MM.1S (cell line): ENCODE data around the gene CEP128.

ENCODE experiments used
- DNase-seq: peaks from one replicate; pipeline ENCODE4 v3.0.0-alpha.2; 2015
- H2AFZ ChIP-seq: fragments of 300-600 bp; sonication (generic); 2 replicates; pipeline ENCODE4 v1.6.0; 2016; ENCODE audit warnings: antibody characterized with exemption, low read length
- H3F3A ChIP-seq: fragments of 300-600 bp; sonication (generic); 2 replicates; pipeline ENCODE4 v1.6.1; 2016; ENCODE audit warnings: mild to moderate bottlenecking, antibody characterized with exemption, low read length, moderate library complexity, mixed read lengths; ENCODE audit not compliant: insufficient read depth
- H3K27ac ChIP-seq: fragments of 300-600 bp; sonication (generic); 2 replicates; pipeline ENCODE4 v1.5.1; 2016; ENCODE audit warnings: mild to moderate bottlenecking, low read length
- H3K27me3 ChIP-seq: fragments of 300-600 bp; sonication (generic); replicated peaks from 2 replicates; pipeline ENCODE4 v1.6.0; 2016; ENCODE audit warnings: low read length; ENCODE audit not compliant: insufficient read depth
- H3K36me3 ChIP-seq: fragments of 300-600 bp; sonication (generic); replicated peaks from 2 replicates; pipeline ENCODE4 v1.6.1; 2016; ENCODE audit warnings: mild to moderate bottlenecking, low read length, mixed read lengths; ENCODE audit not compliant: insufficient read depth
- H3K4me1 ChIP-seq: fragments of 300-600 bp; sonication (generic); 2 replicates; pipeline ENCODE4 v1.6.1; 2016; ENCODE audit warnings: low read length, mixed read lengths
- H3K4me2 ChIP-seq: fragments of 300-600 bp; sonication (generic); 2 replicates; pipeline ENCODE4 v1.6.0; 2016; ENCODE audit warnings: low read depth, low read length
- H3K4me3 ChIP-seq: fragments of 300-600 bp; sonication (generic); 2 replicates; pipeline ENCODE4 v1.5.1; 2016; ENCODE audit warnings: low read length, mixed read lengths
- H3K79me2 ChIP-seq: fragments of 300-600 bp; sonication (generic); 2 replicates; pipeline ENCODE4 v1.6.1; 2016; ENCODE audit warnings: mixed run types, low read length, mixed read lengths
- H3K9ac ChIP-seq: fragments of 300-600 bp; sonication (generic); 2 replicates; pipeline ENCODE4 v1.6.1; 2016; ENCODE audit warnings: low read length, mixed read lengths
- H3K9me2 ChIP-seq: fragments of 300-600 bp; sonication (generic); replicated peaks from 2 replicates; pipeline ENCODE4 v1.6.1; 2016; ENCODE audit warnings: mild to moderate bottlenecking, low read length, mixed read lengths; ENCODE audit not compliant: insufficient read depth
- H3K9me3 ChIP-seq: fragments of 300-600 bp; sonication (generic); replicated peaks from 2 replicates; pipeline ENCODE4 v1.6.1; 2016; ENCODE audit warnings: mild to moderate bottlenecking, low read length, mixed read lengths; ENCODE audit not compliant: insufficient read depth
- H4K20me1 ChIP-seq: fragments of 300-600 bp; sonication (generic); 2 replicates; pipeline ENCODE4 v1.6.1; 2016; ENCODE audit warnings: mild to moderate bottlenecking, low read length, moderate library complexity, mixed read lengths; ENCODE audit not compliant: insufficient read depth
- CTCF ChIP-seq: fragments of 300-600 bp; sonication (generic); IDR thresholded peaks from 2 replicates; pipeline ENCODE4 v1.5.1; 2016; ENCODE audit warnings: antibody characterized with exemption, low read length, mixed read lengths
- EZH2 ChIP-seq: fragments of 300-600 bp; sonication (generic); optimal IDR thresholded peaks from 2 replicates; pipeline ENCODE3; 2017; ENCODE audit warnings: low read depth, mild to moderate bottlenecking, antibody characterized with exemption, low read length, mixed read lengths
- EZH2phosphoT487 ChIP-seq: fragments of 300-600 bp; sonication (generic); IDR thresholded peaks from 2 replicates; pipeline ENCODE4 v1.6.1; 2018; ENCODE audit warnings: antibody characterized with exemption, low read length

Gene CEP128

GRCh38 chr14:80771201-80771600 lies 170.3 kb downstream of the CEP128 start:
- no peak for DNase-seq
- Histone ChIP-seq H3K4me2 (no peak overlapping the region), H3K4me1 (no peaks in the 10 kb centered on the region)

GRCh38 chr14:80770114-80770908 lies 171.2 kb downstream of the CEP128 start:
- H3K9me3 ChIP-seq = no peaks in the 10 kb centered on the region
- no peak overlapping the region for H3K9ac ChIP-seq
- DNase-seq = no peak
- TF ChIP-seq EZH2phosphoT487 (no peak), CTCF (no peak), EZH2 (no peak)
- H3K4me1 ChIP-seq = no peaks in the 10 kb centered on the region
- H3F3A ChIP-seq = no peaks in the 10 kb centered on the region
- H3K27me3 ChIP-seq = no peaks in the 10 kb centered on the region
- no peaks in the 10 kb centered on the region for H3K79me2 ChIP-seq
- H3K9me2 ChIP-seq = no peaks in the 10 kb centered on the region
- no peak overlapping the region for H3K4me3 ChIP-seq
- no peaks in the 10 kb centered on the region for H4K20me1 ChIP-seq
- no peaks in the 10 kb centered on the region for H3K36me3 ChIP-seq
- no peak overlapping the region for H3K4me2 ChIP-seq
- H2AFZ ChIP-seq = no peak overlapping the region
- no peak overlapping the region for H3K27ac ChIP-seq

More at GRCh38 chr14:80771201-80771600, 170.3 kb downstream of the CEP128 start:
- no peaks in the 10 kb centered on the region for H4K20me1 ChIP-seq
- no peak overlapping the region for H2AFZ ChIP-seq
- no peak for TF ChIP-seq EZH2
- no peak for TF ChIP-seq CTCF
- no peak for TF ChIP-seq EZH2phosphoT487
- no peak overlapping the region for H3K4me3 ChIP-seq
- H3K27ac ChIP-seq = no peak overlapping the region
- H3K9me3 ChIP-seq = no peaks in the 10 kb centered on the region
- no peaks in the 10 kb centered on the region for H3K27me3 ChIP-seq
- no peaks in the 10 kb centered on the region for H3K79me2 ChIP-seq
- no peaks in the 10 kb centered on the region for H3K36me3 ChIP-seq
- H3F3A ChIP-seq = no peaks in the 10 kb centered on the region
- H3K9me2 ChIP-seq = no peaks in the 10 kb centered on the region
- H3K9ac ChIP-seq = no peak overlapping the region

GRCh38 chr14:80768646-80769045 lies 172.9 kb downstream of the CEP128 start:
- no peak overlapping the region for H3K9ac ChIP-seq
- no peaks in the 10 kb centered on the region for H3F3A ChIP-seq
- no peak overlapping the region for H3K4me2 ChIP-seq
- no peaks in the 10 kb centered on the region for H3K9me2 ChIP-seq
- H3K4me1 ChIP-seq = no peaks in the 10 kb centered on the region
- no peaks in the 10 kb centered on the region for H3K79me2 ChIP-seq
- H3K27me3 ChIP-seq = no peaks in the 10 kb centered on the region
- H3K27ac ChIP-seq = no peak overlapping the region
- DNase-seq = no peak
- H3K36me3 ChIP-seq = no peaks in the 10 kb centered on the region
- TF ChIP-seq EZH2phosphoT487 (no peak), EZH2 (no peak), CTCF (no peak)
- H3K9me3 ChIP-seq = no peaks in the 10 kb centered on the region
- H4K20me1 ChIP-seq = no peaks in the 10 kb centered on the region
- H3K4me3 ChIP-seq = no peak overlapping the region
- no peak overlapping the region for H2AFZ ChIP-seq
